ENCODE measurements around the gene NINJ1.

GRCh38 chr9:93080406-93080805 is 53.6 kb downstream of the NINJ1 start:
- TF ChIP-seq POLR2A (IDR thresholded peaks at IDR 0.05) = no peak
- TF ChIP-seq CTCF (IDR thresholded peaks at IDR 0.05) = no peak
